Heart left ventricle (tissue), 16 donors: ENCODE results near the gene NEFH. TPM values are rescaled to one million over a fixed set of nuclear protein-coding genes. Genes with fewer than 3 reads are reported as not detected.

Source experiments
- ATAC-seq, 4 donors: fragments of 200-7000 bp; cut with Tn5 transposase; one replicate each; pipeline ENCODE4 v1.9.1; 2020 to 2022; ENCODE audit warnings: moderate library complexity in 4 of 4, mild to moderate bottlenecking in 3 of 4, moderate number of reproducible peaks in 1 of 4
- DNase-seq, 5 donors: peaks; one replicate each; pipeline ENCODE4 v3.0.0-alpha.2; 2020
- H3K27ac ChIP-seq, 12 donors: fragments of 200-600 bp; sonication (generic) in 4 of 12; one replicate each; pipeline versions ENCODE4 v1.5.0 to v1.8.0; 2016 to 2022; ENCODE audit warnings: mild to moderate bottlenecking in 2 of 12
- H3K27me3 ChIP-seq, 9 donors: fragments of 200-600 bp; sonication (generic) in 2 of 9; one replicate each; pipeline versions ENCODE4 v1.5.1 to v1.8.0; 2016 to 2022; ENCODE audit warnings: mild to moderate bottlenecking in 3 of 9
- H3K36me3 ChIP-seq, 9 donors: fragments of 200-600 bp; sonication (generic) in 2 of 9; one replicate each; pipeline versions ENCODE4 v1.5.0 to v1.8.0; 2018 to 2022; ENCODE audit warnings: mild to moderate bottlenecking in 2 of 9
- H3K4me1 ChIP-seq, 12 donors: fragments of 200-600 bp; sonication (generic) in 4 of 12; one replicate each; pipeline versions ENCODE4 v1.5.0 to v1.8.0; 2016 to 2022; ENCODE audit warnings: mild to moderate bottlenecking in 3 of 12
- H3K4me3 ChIP-seq, 12 donors: fragments of 200-600 bp; sonication (generic) in 4 of 12; one replicate each; pipeline versions ENCODE4 v1.5.0 to v1.8.0; 2017 to 2022; ENCODE audit warnings: mild to moderate bottlenecking in 9 of 12, moderate library complexity in 4 of 12
- H3K9me3 ChIP-seq, 12 donors: fragments of 200-600 bp; sonication (generic) in 4 of 12; one replicate each; pipeline versions ENCODE4 v1.5.0 to v1.8.0; 2016 to 2022; ENCODE audit warnings: mild to moderate bottlenecking in 1 of 12
- CTCF ChIP-seq, 12 donors: fragments of 200-600 bp; sonication (generic) in 4 of 12; IDR thresholded peaks; one replicate each; pipeline versions ENCODE4 v1.5.0 to v1.8.0; 2018 to 2022; ENCODE audit warnings: antibody characterized with exemption in 12 of 12, mild to moderate bottlenecking in 5 of 12
- POLR2A ChIP-seq, 2 donors: fragments of 450-650 bp; IDR thresholded peaks; one replicate each; pipeline ENCODE4 v1.6.1; 2017; ENCODE audit warnings: antibody characterized with exemption in 2 of 2, mild to moderate bottlenecking in 2 of 2, moderate library complexity in 2 of 2
- WGBS, 4 donors: extraction: QIAGEN DNeasy Blood & Tissue Kit in 2 of 4; methylation state at CpG; one replicate each; pipeline versions ENCODE4 v1.1.5 to v1.1.7; 2013 to 2018; 5-methylcytosine and 5-hydroxymethylcytosine counted together
- intact Hi-C, 10 donors: fragments of 100-400 bp; cut with DNase I; formaldehyde crosslinking; loops; one replicate each; pipeline versions ENCODE4 v1.11.1 to v1.14.2; 2022
- polyA plus RNA-seq, 2 donors: library from polyadenylated mRNA; stranded (reverse); fragments of 200-250 nt; gene quantifications; one replicate each; pipeline ENCODE4 v1.2.3, GENCODE V29; 2013
- total RNA-seq, 9 donors: library from RNA; depleted of rRNA in 2 of 9; stranded (reverse); fragments of >200 nt in 2 of 9; fragmentation: NEBNext Ultra II Directional in 3 of 9; extraction: Animal tissue kit (Norgen Biotek cat#: 25700) in 3 of 9; gene quantifications; one replicate each; pipeline versions ENCODE4 v1.1.0 to v1.2.4, GENCODE V29; 2016 to 2023
- donor health status: ischemic (EF 13 %, LVEDD 7.1; RV severe dilation, severe dysfunction).
- donor health status: healthy with polysubstance abuse.
- donor health status: DM: no; HTN: yes; CAD: no.
- donor health status: DM: no; HTN: no; CAD: no.
- donor health status: ischemic (EF 25% LVEDD 6.9; RV normal size, moderate dysfunction).
- donor health status: ischemic (EF 25% LVEDD 5.7; RV mildly dilated, moderate dysfunction).
- donor health status: healthy.
- donor health status: DM: yes; HTN: yes; CAD: no.
- donor health status: ischemic (EF 35%, LVEDD 5.7; RV mildly dilated, moderate dysfunction).
- donor health status: nonischemic (EF 11% LVEDD 7.7; RV severe dilation, severe dysfunction).
- donor health status: DM: yes; HTN: yes; CAD: no.
- donor health status: PGD.
- donor health status: ischemic (EF 29% LVEDD 5.4; RV normal size, mild dysfunction).
- donor health status: nonischemic (EF 23%, LVEDD 6.1; RV moderate dilation, normal function).

NEFH gene
- total and polyA plus RNA-seq, 11 donors = 0.07 to 0.51 (median 0.13) TPM; not detected in 1

GRCh38 chr22:29480262-29480511 is 169 bp downstream of the NEFH start:
- Histone ChIP-seq H3K4me3 (peak overlapping the region in 9 of 12 donors; percentile 1 to 48 (median 28)), H3K27me3 (peaks cover 31 to 80% (median 50%) of the 10 kb centered on the region in 9 donors), H3K36me3 (no peaks in the 10 kb centered on the region), H3K9me3 (no peaks in the 10 kb centered on the region), H3K4me1 (peaks cover 0 to 21% (median 9%) of the 10 kb centered on the region in 12 donors), H3K27ac (no peak overlapping the region)
- WGBS, 4 donors = 2 to 9% (median 4%) methylated on average over 7 to 39 of the region's 39 CpGs; no CpG with 5 or more reads in 1 of the 4 donors
- intact Hi-C loops = no loop called here
- ATAC-seq (no peak), DNase-seq (no peak)
- TF ChIP-seq POLR2A (IDR thresholded peaks at IDR 0.05) (no peak), CTCF (IDR thresholded peaks at IDR 0.05) (no peak)

GRCh38 chr22:29480512-29481264 is 670 bp downstream of the NEFH start:
- WGBS, 4 donors = 7 to 8% (median 7%) methylated on average over 24 to 107 of the region's 107 CpGs
- DNase-seq (no peak), ATAC-seq (peak in 1 of 4 donors; percentile 48)
- H3K4me1 ChIP-seq = peaks cover 0 to 21% (median 9%) of the 10 kb centered on the region in 12 donors
- TF ChIP-seq POLR2A (IDR thresholded peaks at IDR 0.05) (no peak), CTCF (IDR thresholded peaks at IDR 0.05) (peak in 1 of 12 donors; percentile 15)
- intact Hi-C loops = no loop called here
- H3K27me3 ChIP-seq = peaks cover 31 to 76% (median 50%) of the 10 kb centered on the region in 9 donors
- H3K4me3 ChIP-seq = peak overlapping the region in 8 of 12 donors; percentile 1 to 48 (median 31)
- no peaks in the 10 kb centered on the region for H3K9me3 ChIP-seq
- no peak overlapping the region for H3K27ac ChIP-seq
- no peaks in the 10 kb centered on the region for H3K36me3 ChIP-seq

GRCh38 chr22:29481265-29482000 is 1.4 kb downstream of the NEFH start:
- Histone ChIP-seq H3K4me3 (peak overlapping the region in 5 of 12 donors; percentile 20 to 48 (median 34)), H3K9me3 (no peaks in the 10 kb centered on the region), H3K4me1 (peaks cover 0 to 21% (median 9%) of the 10 kb centered on the region in 12 donors), H3K27ac (no peak overlapping the region), H3K36me3 (no peaks in the 10 kb centered on the region), H3K27me3 (peaks cover 31 to 76% (median 50%) of the 10 kb centered on the region in 9 donors)
- intact Hi-C loops = no loop called here
- 9 to 16% (median 13%) methylated on average over 15 of the region's 15 CpGs for WGBS, 4 donors
- TF ChIP-seq POLR2A (IDR thresholded peaks at IDR 0.05) = no peak
- TF ChIP-seq CTCF (IDR thresholded peaks at IDR 0.05) = no peak
- ATAC-seq (no peak), DNase-seq (no peak)

GRCh38 chr22:29482253-29482652 is 2.2 kb downstream of the NEFH start:
- Histone ChIP-seq H3K4me1 (peaks cover 0 to 21% (median 9%) of the 10 kb centered on the region in 12 donors), H3K4me3 (no peak overlapping the region), H3K9me3 (no peaks in the 10 kb centered on the region), H3K27ac (no peak overlapping the region), H3K36me3 (no peaks in the 10 kb centered on the region), H3K27me3 (peaks cover 31 to 68% (median 50%) of the 10 kb centered on the region in 9 donors)
- 52 to 72% (median 66%) methylated on average over 8 to 11 of the region's 11 CpGs for WGBS, 4 donors
- TF ChIP-seq POLR2A (IDR thresholded peaks at IDR 0.05) (no peak), CTCF (IDR thresholded peaks at IDR 0.05) (no peak)
- intact Hi-C loops = no loop called here
- DNase-seq (no peak), ATAC-seq (no peak)
